HG02642 (cell line): ENCODE results near the gene KANSL1.

Source experiments
- ATAC-seq: cut with Tn5 transposase; IDR thresholded peaks from one replicate; pipeline ENCODE4 v1.9.1; 2021; ENCODE audit warnings: mild to moderate bottlenecking; ENCODE audit not compliant: unreplicated experiment, poor library complexity

The KANSL1 gene

DNA sequence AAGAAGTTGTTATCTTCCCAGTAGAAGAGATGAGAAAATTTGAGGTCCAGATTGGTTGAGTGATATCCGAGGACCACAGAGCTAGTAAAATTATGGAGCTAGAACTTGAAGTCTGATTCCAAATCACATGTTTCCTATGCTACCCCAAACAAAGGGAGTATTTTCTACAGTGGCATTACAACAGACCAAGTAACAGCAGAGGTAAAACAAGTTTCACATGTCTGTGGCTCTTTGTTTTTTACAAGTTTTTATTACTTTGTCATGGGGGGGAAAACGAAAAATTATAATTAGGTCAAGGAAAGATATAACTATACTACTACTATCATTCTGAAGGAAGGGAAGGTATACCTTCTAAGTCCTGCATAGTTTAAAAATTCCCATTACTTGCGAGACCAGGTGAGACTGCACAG is 49.4 kb downstream of the KANSL1 start:
- no peak for ATAC-seq

DNA sequence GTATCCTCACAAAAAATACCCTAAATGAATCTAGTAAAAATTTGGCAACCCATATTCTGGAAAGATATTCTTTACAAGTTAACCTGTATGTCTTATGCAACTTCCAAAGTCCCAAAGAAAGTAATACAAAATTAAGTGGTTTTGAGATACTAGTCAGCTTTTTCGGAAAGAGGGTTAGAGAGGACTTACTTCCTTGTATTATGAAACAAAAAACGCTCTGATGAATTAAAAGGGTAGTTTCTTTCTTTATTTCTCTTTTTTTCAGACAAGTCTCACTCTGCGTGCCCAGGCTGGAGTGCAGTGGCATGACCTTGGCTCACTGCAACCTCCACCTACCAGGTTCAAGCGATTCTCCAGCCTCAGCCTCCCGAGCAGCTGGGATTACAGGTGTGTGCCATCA is 51.6 kb downstream of the KANSL1 start:
- no peak for ATAC-seq

DNA sequence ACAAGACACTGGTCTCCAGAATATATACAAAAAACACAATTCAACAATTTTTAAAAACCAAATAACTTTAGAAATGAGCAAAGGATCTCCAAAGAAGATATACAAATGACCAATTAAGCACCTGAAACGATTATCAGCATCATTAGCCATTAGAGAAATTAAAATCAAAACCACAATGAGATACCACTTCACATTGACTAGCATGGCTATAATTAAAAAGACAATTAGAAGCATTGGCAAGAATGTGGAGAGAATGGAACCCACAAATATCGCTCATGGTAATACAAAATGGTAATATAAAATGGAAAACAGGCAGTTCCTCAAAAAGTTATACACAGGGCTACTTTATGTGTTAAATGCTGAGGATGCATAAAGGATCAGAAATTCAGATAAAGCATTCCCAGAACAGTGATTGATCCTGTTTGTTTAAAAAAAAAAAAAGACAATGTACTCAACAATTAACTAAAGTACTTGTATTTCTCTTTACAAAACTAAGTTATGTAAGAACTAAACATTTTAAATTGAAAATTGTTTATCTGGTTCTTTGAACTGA is 52.5 kb downstream of the KANSL1 start:
- ATAC-seq, result no peak

DNA sequence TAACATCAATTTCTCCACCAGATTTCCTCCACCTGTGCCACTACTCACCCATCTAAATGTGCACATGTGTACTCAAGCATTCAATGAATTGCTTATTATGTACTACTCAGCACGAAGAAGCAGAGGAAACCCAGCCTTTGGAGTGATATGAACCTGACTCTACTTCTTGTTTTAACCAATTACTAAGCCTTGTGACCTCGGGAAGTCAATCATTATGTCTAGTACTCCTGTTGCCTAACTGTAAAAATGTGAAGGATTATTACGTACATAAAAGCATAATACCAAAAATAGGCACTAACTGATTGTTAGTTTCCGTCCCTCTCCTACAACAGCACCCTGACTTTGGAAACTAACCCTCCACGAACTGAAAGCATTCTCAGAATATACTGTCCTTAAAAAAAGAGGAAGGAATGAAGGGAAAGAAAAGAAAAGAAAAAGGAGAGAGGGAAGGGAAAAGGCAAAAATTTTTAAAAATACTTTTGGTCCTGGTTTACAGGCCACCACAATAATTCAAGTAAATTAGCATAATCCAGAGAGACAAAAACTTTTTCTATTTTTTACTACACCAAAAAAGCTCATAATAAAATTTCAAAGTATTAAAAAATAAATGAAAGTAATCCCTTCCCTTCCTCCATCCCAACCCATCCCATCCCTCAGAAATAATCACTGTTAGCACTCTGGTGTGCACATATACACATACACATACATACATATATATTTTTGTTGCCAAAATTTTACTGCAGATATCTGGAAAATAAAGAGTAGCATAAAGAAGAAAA is 53.6 kb downstream of the KANSL1 start:
- ATAC-seq, result no peak

DNA sequence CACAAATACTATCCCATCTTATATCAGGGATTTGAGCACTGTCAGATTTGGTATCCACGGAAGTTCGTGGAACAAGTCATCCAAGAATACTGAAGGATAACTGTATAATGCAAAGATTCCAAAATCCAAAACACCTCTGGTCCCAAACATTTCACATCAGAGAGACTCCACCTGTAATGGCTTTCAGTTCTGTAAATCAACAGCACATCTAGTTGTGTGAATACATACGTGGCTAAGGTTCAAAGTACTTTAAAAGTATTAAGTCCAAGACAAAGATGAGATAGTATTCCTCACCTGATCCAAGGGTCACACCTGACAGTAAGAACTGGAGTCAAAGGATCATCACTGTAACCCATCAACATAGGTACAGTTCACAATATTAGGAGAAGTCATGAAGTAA is 54.8 kb downstream of the KANSL1 start:
- ATAC-seq, result no peak

DNA sequence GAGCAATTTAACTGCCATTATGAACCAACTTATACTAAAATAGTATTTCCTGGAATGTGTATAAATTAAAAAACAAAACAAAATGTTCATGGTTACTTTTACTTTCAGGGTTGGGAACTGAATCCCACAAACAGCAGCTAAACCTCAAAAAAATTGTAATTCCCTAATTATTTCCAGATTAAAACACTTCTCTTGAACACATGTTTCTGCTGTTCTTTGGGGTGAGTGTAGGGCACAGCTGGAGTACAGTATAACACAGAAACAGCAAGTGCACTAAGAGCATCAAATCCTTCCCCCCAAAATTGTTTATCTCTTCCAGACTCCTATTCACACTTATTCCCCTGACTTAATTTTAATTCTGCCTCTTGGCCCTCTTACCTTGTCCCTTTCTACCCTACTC is 56.4 kb downstream of the KANSL1 start:
- no peak for ATAC-seq

DNA sequence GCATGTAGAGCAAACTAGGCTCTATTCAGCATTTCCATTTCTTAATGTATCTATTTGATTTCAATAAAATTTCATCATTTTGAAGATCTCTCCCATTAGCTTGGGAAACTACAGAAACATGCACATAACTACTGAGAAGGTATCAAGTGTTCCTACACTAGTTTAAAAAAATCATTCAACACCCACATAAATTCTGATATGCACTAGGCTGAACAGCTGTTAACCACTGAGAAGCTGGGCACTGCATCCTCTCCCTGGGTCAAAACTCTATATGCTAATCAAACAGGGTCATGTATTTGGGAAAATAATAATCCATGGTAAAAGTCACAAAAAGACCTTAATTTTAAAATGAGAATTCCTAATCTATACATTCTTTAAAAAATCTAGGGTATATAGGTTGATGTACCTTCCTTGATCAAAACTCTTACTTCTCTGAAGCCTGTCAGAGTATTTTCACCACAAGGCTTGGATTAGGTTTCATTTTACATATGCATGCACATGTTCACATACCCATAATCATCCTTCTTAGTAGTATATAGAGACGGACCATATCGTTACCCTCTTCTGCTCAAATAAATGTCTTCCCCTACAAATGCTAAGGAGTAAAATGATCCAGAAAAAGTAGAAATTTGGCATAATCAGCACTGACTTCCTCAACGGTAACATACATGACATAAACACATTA is 57.2 kb downstream of the KANSL1 start:
- ATAC-seq, result no peak

DNA sequence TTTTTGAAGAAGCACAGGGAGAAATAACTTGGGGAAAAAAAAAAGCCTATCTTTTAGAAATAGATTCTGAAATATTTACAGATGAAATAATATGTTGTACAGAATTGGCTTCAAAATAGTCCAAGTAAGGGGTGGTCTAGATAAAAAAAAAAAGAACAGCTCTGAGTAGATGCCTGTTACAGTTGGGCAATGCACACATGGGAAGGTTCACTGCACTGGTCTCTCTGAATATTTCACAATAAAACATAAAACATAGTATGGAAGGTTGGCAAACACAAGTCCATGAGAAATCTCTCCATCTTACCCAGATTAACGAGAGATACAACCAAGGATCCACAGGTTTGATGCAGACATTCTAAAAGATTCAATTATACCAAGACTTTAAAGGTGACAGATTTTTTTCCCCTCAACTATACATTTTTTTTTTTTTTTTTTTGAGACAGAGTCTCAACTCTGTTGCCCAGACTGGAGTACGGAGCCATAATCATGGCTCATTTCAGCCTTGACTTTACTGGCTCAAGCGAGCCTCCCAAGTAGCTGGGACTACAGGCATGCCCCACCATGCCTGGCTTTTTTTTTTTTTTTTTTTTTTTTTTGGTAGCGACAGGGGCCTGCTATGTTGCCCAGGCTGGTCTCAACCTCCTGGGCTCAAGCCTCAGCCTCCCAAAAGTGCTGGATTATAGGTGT is 58.0 kb downstream of the KANSL1 start:
- ATAC-seq, result no peak

DNA sequence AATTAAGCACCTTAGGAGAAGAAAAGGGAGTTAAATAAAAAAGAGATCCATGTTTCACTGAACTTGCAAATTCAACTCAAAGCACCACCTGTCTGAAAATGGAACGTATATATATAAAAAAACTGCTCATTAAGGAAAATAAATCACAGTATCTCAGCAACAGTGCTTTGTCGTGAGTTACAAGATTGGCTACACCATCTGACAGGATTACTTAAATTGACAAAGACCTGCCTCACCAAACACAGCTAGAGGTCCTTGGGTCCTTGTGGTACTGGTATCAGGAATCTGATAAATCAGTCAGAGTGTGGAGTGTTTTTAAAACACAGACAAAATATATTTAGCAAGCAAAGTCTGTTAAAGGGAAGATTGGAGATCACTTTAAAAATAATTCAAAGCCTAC is 63.9 kb downstream of the KANSL1 start:
- ATAC-seq, result no peak

DNA sequence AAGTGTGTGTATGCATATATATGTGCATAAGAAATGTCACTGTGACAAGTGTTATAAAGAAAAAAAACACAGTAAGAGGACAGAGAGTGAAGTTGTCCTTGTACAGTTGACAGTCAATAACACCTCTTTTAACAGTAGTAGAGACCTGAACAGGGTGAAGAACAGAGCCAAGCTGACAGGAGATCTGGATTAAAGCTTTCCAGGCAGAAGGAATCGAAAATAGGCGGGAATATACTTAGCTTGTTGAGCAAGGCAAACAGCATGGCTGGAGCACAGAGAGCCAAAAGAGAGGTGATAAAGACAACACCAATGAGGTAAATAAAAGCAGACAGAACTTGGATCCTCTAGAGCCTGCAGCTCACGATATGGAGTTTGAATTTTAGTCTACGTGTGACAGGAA is 64.8 kb downstream of the KANSL1 start:
- no peak for ATAC-seq

DNA sequence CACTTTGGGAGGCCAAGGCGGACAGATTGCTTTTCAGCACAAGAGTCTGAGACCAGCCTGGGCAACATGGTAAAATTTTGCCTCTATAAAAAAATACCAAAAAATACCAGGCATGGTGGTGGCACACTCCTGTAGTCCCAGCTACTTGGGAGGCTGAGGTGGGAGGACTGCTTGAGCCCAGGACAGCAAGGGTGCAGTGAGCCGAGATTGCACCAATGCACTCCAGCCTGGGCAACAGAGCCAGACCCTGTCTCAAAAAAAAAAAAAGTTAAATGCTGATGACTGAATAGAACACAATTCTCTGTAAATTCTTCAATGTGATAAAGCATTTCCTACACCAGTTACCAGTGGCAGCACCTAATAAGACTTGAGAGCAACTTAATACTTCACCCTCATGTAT is 65.7 kb downstream of the KANSL1 start:
- ATAC-seq, result no peak

DNA sequence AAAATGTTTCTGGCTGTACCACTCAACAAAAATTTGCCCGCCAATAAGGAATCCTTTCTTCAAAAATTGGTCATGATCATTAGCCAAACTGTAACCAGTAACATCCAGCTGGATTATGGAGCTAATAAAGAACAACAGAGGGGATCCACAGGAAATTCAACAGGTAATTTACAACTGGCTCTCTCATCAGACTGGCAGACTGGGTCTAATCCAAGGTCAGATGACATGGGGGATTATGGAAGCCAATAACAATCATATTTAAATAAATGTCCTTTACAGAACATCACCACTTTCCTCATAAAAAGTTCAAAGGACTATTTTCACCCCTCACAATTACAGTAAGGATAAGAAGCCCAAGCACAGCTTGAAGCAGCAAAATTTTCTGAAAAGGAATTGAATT is 66.4 kb downstream of the KANSL1 start:
- ATAC-seq, result no peak

DNA sequence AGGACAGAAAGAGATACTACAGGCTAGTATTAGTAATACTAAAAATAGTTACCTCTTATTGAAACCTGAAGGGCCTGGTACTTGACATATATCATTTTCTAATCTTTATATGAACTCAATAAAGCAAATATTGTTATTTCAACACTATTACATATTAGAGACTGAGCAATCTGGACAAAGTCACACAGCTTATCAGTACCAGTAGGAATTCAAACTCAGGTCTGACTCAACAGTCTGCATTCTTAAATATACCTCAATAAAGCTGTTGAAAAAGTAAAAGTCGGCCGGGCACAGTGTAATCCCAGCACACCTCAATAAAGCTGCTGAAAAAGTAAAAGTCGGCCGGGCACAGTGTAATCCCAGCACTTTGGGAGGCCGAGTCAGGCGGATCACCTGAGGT is 67.4 kb downstream of the KANSL1 start:
- no peak for ATAC-seq

DNA sequence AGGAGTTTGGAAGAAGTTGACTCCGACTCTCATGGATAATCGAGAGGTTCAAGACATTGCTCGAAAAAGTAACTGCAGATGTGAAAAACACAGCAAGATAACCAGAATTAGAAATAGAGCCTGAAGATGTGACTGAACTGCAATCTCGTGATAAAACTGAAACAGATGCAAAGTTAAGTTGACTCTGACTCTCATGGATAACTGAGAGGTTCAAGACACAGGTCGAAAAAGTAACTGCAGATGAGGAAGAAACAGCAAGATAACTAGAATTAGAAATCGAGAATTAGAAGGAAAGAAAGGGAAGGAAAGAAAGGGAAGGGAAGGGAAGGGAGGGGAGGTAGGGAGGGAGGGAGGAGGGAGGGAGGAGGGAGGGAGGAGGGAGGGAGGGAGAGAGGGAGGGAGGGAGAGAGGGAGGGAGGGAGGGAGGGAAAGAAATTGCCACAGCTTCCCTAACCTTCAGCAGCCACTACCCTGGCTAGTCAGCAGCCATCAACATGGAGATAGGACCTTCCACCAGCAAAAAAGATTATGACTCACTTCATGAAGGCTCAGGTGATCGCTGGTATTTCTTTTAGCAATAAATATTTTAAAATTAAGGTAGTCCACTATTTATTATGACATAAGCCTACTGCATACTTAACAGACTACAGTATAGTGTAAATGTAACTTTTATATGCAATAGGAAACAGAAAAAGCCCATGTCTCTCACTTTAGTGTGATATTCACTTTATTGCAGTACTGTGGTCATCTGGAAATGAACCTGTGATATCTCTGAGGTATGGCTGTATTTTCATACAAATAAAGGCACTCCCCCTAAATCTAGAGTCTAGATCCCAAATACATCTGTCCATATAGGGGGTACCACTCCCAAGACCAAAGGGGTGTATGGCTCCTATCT is 68.3 kb downstream of the KANSL1 start:
- ATAC-seq, result no peak

DNA sequence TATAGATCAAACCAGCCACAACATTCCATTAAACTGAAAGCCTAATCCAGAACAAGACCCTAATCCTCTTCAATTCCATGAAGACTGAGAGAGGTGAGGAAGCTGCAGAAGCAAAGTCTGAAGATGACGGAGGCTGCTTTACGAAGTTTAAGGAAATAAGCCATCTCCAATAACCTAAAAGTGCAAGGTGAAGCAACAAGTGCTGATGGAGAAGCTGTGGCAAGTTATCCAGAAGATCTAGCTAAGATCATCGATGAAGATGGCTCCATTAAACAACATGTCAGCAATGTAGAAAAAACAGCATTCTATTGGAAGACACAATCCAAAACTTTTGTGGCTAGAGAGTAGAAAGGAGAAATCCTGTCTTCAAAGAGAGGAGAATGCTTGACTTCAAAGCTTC is 69.6 kb downstream of the KANSL1 start:
- no peak for ATAC-seq

DNA sequence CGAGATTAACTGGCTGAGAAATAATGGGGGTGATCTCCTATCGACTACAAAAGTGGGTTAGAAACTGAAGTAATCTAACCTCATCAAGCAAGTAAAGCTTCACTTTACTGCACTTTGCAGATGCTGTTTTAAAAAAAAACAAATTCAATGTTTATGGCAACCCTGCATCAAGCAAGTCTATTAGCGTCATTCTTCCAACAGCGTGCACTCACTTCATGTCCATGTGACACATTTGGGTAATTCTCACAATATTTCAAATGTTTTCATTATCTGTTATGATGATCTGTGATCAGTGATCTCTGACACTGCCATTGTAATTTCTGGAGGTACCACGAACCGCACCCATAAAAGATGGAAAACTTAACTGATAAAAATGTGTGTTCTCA is 70.8 kb downstream of the KANSL1 start:
- ATAC-seq, result no peak

DNA sequence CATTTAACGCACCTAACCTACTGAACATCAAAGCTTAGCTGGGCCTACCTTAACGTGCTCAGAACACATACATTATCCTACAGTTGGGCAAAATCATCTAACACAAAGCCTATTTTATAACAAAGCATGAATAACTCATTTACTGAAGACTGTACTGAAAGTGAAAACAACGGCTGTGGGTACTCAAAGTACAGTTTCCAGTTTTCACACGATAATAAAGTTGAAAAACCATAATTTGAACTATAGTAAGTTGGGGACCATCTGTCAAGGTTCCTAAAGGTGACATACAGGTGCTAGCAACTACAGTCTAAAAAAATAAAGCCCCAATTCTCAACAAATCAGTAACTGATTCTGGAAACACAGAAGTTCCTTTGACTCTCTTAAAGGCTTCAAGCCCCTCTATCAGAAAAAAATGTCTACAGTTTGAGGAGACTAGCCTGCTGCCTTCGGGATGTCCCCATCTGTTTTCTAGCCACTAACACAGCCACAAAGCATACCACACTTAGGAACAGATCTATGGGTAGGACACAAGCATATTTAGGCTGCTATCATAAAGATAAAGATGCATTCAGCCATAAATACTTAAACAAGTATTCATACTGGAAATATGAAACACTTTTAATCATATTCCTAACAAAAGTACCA is 71.3 kb downstream of the KANSL1 start:
- ATAC-seq, result no peak

DNA sequence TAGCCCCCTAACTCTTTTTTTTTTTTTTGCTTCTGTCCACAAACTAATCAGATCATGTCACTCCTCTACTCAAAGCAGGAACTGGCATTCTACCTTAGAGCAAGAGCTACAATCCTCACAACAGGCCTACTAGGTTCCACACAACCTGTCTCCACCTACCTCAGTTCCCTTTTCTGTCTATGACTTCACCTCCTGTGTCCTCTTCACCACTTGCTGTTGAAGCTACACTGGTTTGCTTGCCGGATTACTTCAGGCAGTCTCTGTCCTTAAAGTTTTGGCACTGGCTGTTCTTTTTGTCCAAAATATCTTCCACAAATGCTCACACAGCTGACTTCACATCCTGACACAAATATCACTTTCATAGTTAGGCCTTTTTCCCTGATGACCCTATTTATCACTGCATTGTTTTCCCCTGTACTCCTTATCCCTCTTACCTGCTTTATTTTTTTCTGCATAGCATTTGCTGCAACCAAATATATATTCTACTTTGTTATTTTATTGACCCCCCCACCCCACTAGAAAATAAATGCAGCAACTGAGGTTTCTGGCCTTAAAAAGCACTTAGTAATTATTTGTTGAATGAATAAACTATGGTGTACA is 72.0 kb downstream of the KANSL1 start:
- no peak for ATAC-seq

DNA sequence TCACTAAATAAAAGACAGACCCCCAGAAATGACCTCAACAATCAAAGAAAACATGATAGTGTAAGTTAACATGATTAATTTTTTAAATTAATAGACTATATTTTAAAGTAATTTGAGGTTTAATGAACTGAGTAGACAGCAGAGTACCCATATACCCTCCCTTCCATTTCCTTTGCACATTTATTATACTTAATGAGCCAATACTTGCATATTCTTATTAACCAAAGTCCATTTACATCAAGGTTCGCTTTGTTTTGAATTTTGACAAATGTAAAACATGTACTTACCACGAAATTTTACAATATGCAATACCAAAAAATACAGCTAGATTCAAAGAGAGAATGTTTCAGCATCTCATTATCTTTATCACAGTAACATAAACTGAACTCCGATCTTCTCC is 72.7 kb downstream of the KANSL1 start:
- no peak for ATAC-seq
